GM19351 (cell line): Measurements from ENCODE around the gene PARP14.
A peak's percentile ranks its signal among the peaks of the same experiment; 100 is the strongest.
"Not testable (repeated sequence)": the region's sequence is repeated elsewhere in the genome, so short reads cannot be mapped to it uniquely, and the experiment has no call there.

Experiments
- ATAC-seq: cut with Tn5 transposase; IDR thresholded peaks from one replicate; pipeline ENCODE4 v1.9.1; 2021; ENCODE audit warnings: mild to moderate bottlenecking, moderate library complexity; ENCODE audit not compliant: unreplicated experiment

The PARP14 gene, protein sequence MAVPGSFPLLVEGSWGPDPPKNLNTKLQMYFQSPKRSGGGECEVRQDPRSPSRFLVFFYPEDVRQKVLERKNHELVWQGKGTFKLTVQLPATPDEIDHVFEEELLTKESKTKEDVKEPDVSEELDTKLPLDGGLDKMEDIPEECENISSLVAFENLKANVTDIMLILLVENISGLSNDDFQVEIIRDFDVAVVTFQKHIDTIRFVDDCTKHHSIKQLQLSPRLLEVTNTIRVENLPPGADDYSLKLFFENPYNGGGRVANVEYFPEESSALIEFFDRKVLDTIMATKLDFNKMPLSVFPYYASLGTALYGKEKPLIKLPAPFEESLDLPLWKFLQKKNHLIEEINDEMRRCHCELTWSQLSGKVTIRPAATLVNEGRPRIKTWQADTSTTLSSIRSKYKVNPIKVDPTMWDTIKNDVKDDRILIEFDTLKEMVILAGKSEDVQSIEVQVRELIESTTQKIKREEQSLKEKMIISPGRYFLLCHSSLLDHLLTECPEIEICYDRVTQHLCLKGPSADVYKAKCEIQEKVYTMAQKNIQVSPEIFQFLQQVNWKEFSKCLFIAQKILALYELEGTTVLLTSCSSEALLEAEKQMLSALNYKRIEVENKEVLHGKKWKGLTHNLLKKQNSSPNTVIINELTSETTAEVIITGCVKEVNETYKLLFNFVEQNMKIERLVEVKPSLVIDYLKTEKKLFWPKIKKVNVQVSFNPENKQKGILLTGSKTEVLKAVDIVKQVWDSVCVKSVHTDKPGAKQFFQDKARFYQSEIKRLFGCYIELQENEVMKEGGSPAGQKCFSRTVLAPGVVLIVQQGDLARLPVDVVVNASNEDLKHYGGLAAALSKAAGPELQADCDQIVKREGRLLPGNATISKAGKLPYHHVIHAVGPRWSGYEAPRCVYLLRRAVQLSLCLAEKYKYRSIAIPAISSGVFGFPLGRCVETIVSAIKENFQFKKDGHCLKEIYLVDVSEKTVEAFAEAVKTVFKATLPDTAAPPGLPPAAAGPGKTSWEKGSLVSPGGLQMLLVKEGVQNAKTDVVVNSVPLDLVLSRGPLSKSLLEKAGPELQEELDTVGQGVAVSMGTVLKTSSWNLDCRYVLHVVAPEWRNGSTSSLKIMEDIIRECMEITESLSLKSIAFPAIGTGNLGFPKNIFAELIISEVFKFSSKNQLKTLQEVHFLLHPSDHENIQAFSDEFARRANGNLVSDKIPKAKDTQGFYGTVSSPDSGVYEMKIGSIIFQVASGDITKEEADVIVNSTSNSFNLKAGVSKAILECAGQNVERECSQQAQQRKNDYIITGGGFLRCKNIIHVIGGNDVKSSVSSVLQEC (N-terminal part only)

DNA sequence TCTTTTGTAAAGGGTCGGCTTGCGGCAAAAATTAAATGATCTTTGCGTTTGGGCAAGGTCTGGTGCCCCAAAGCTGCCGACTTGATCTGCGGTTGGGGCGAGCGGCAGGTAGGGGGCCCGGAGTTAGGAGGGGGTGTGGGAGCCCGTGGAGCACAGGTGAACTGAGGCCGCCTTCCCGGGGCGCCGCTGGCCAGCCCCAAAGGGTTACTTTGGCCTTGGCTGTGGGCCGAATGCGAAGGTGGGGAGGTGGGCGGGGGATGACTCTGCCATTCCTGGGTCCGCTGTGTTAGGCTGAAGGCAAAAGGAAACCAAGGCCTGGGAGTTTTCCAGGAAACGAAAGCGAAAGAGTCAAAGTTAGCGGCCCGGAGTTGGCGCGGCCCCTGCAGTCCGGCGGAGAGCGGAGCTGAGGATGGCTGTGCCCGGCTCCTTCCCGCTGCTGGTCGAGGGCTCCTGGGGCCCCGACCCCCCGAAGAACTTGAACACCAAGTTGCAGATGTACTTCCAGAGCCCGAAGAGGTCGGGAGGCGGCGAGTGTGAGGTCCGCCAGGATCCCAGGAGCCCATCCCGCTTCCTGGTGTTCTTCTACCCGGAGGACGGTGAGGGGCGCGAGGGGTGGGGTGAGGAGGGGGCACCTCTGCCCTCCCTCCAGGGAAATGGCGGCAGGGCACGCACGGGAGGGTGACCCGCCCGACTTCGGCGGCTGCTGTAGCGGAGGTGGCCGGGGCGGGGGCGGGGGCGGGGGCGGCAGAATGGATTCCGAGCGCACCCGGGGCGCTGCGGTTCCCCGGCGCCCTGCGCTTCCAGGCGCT is at the start of gene PARP14:
Gene PARP14, plus strand, starts transcription at position 365 of the 809 bp plus-strand sequence. Its CDS starts 45 bp downstream, at position 410.
- peak; percentile 39 for ATAC-seq

DNA sequence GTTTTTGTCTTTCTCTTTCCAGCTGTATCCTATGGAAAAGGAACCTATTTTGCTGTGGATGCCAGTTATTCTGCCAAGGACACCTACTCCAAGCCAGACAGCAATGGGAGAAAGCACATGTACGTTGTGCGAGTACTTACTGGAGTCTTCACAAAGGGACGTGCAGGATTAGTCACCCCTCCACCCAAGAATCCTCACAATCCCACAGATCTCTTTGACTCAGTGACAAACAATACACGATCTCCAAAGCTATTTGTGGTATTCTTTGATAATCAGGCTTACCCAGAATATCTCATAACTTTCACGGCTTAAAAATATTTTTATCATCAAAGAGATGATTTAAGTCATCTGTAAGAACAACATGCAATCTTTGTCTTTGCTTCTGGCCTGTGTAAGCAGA is 44.9 kb upstream of the PARP14 start:
- no peak for ATAC-seq

DNA sequence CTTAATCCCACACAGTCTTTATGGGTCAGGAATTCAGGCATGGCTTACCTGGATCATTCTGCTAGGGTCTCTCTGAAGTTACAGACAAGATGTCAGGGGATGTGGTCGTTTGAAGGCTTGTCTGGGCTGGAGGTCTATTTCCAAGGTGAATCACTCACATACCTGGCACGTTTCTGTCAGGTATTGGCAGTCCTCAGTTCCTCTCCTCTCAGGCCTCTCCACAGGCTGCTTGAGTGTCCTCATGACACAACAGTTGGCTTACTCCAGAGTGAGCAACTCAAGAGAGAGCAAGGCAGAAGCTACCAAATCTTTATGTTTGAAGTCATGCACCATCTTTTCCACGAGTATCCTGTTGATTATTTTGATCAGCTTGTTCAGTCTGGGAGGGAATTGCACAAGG is 43.9 kb upstream of the PARP14 start:
- ATAC-seq = no peak

DNA sequence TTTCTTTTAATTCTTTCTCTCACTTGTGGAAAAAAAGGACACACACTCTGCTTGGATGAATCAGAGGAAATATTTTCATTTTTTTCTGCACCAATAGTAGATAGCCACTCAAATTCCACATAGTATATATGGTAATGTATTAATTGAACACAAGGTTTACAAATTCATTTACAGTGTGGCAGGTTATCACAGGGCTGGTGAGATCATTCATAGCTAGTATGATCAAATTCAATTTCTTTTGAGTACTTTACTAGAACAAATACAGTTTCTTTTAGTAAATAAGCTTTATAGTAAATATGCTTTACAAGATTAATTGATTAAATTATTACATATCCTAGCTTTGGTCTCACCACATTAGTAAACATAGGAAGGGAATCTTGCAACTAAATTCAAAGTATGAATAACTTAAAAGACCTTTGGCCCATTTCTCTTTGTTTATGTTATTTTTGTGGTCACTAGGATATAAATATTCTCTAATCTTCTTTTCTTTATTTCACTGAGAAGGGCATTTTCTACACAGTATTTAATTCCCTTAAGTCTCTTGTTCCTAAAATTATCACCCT is 40.1 kb upstream of the PARP14 start:
- ATAC-seq = no peak

DNA sequence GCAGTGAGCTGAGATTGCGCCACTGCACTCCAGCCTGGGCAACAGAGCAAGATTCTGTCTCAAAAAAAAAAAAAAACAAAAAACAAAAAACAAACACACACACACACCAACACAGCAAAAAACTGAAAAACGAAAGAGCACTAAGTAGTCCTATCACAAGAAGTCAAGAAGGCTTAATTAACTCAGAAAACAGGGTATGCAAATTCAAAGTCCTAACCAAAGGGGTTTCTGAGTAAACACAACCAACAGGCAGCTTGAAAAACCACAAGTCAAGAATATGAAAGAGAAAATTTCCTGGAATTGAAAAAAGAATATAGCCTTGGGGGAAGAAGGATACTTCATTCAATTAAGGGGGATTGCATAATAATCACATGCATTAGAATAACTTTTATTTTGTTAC is 37.7 kb upstream of the PARP14 start:
- ATAC-seq = peak; percentile 82

DNA sequence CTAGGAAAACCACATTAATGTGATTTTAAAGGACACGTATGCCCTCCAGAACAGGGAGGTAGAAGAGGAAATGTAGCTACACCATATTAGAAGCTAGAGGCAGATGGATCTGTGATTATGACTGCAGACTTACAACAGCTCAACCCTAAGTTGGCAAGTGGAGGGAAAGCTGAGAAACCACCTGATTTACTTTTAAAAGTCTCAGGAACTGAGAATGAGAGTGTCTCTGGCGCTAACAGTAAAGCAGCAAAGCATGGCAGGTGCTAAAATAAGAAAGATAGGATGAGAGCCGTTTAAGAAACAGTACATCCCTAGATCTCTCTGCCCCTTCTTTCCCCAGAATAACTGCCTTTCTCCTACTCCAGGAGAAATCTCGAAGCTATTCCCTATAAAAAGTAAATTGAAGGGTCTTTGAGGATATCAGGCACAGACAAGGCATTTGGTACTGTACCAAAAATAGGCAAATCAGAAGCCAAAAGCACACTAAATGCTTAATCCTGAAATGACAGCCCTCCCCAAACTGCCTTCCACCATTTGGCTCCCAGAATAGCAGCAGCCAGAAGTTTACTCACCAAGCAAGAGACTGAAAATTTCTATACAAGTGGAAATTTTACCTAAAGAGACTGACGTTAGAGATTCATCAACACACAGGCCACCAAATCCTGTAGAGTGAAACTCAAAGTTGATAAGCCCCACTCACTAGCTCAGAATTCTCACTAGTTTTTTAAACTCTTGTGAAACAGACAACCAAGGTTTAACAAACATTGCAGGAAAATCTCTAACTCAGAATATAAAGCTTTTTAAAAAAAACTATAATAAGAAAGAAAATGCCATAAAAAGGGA is 34.3 kb upstream of the PARP14 start:
- peak; percentile 63 for ATAC-seq

DNA sequence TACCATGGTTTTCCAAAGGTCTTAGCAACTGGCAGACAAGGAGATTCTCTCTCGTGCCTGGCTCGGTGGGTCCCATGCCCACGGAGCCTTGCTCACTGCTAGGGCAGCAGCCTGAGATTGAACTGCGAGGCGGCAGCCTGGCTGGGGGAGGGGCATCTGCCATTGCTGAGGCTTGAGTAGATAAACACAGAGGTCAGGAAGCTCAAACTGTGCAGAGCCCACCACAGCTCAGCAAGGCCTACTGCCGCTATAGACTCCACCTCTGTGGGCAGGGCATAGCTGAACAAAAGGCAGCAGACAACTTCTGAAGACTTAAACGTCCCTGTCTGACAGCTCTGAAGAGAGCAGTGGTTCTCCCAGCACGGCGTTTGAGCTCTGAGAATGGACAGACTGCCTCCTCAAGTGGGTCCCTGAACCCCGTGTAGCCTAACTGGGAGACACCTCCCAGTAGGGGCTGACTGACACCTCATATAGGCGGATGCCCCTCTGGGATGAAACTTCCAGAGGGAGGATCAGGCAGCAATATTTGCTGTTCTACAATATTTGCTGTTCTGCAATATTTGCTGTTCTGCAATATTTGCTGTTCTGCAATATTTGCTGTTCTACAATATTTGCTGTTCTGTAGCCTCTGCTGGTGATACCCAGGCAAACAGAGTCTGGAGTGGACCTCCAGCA is 29.3 kb upstream of the PARP14 start:
- not testable (repeated sequence) for ATAC-seq

DNA sequence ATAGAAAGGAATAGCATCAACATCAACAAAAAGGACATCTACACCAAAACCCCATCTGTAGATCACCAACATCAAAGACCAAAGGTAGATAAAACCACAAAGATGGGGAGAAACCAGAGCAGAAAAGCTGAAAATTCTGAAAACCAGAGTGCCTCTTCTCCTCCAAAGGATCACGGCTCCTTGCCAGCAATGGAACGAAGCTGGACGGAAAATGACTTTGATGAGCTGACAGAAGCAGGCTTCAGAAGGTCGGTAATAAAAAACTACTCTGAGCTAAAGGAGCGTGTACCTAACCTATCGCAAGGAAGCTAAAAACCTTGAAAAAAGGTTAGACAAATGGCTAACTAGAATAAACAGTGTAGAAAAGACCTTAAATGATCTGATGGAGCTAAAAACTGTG is 28.7 kb upstream of the PARP14 start:
- ATAC-seq = not testable (repeated sequence)

DNA sequence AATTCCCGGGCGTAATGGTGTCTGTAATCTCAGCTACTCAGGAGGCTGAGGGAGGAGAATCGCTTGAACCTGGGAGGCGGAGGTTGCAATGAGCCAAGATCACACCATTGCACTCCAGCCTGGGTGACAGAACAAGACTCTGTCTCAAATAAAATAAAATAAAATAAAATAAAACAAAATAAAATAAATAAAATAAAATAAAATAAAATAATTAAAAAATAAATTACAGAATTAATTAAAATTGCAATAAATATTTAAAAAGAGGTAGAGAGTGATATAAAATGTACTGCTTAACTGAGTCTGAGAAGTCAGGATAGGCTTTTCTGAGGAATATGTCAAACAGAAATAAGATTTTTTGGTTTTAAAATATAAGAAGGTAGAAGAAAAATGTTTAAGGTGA is 22.3 kb upstream of the PARP14 start:
- ATAC-seq = not testable (repeated sequence)

DNA sequence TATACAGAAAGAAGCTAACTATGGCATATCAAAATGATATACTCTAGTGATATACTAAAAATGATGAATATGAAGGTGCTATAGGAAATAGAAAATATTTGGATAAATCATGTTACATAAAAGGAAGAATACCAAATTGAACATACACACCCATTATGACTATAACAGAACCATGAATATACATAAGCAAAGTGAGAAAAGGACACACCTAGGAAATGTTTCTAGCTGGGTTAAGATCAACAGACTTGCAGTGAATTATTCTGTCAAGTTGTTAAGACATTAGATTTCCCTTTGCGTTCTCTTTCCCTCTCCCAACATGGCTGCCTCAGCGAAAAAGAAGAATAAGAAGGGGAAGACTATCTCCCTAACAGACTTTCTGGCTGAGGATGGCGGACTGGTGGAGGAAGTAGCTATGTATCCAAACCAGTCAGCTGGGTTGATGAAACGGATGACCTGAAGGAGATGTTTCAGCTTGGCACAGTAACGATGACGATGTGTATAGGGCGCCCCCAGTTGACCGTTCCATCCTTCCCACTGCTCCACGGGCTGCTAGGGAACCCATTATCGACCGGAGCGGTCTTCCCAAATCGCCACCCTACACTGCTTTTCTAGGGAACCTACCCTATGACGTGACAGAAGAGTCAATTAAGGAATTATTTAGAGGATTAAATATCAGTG is 20.2 kb upstream of the PARP14 start:
- no peak for ATAC-seq

DNA sequence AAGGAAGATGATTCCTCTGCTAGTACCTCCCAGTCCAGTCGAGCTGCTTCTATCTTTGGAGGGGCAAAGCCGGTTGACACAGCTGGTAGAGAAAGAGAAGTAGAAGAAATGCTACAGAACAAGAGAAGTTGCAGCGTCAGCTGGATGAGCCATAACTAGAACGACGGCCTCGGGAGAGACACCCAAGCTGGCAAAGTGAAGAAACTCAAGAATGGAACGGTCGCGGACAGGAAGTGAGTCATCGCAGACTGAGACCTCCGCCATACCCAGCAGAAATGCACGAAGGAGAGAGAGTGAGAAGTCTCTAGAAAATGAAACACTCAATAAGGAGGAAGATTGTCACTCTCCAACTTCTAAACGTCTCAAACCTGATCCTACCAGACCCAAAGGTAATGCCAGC is 19.0 kb upstream of the PARP14 start:
- ATAC-seq = no peak

DNA sequence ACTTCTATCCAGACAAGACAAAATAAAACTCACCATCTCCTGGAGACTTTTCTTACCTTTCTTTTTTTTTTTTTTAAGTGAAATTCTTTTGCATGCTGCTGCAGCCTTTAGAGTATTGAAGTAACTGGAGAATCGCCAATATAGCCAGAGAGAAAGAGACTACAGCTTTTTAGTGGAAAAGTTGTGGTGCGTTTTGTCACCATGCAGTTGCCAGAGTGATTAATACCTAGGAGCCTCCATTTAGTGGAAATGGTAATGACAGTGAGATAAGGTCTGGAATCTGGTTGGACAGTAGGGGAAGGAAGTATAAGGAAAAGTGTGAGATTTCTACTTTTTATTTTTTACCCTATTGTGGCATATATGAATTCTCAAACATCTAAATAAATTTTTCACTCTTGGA is 18.1 kb upstream of the PARP14 start:
- no peak for ATAC-seq

DNA sequence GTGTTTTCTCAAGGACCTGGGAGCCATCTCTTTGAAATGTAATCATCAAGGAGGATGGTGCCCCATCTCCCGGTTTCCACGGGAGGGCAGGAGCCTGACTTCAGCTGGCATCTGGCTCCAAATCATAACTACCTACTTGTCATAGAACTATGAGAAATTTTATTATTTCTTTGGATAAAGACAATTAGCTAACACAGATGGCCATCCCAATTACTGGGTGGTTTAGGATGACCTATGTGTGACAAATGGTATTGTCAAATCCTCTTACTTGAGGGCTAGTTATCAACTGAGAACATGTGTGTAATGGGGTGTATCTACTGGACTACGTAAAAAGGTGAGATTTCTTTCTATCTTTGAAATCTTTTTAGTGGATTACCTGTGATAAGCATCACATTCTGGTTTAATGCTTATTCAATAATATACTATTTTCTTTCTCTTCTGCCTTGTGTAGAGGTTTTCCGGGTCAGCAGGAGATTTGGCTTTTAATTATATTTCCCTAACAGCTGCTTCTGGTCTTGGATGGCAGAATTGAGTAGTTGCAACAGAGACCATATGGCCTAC is 15.3 kb upstream of the PARP14 start:
- no peak for ATAC-seq

DNA sequence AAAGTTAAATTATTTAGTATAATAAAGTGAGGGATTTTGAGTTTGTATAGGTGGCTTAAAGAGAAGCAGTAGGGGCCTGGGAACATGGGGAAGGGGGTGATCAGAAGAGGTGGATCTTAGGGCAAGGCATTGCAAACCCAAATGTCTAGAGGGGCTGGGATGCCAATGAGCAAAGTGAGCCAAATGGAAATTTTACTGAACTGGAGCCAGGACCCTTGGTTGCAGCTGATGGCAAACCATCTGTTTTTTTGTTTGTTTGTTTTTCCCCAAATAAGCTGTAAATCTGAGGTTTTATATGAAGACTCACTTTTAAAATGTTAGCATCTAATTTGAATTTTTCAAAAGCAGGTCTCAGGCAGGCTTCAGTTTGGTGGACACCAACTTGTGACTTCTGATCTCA is 14.8 kb upstream of the PARP14 start:
- ATAC-seq = no peak

DNA sequence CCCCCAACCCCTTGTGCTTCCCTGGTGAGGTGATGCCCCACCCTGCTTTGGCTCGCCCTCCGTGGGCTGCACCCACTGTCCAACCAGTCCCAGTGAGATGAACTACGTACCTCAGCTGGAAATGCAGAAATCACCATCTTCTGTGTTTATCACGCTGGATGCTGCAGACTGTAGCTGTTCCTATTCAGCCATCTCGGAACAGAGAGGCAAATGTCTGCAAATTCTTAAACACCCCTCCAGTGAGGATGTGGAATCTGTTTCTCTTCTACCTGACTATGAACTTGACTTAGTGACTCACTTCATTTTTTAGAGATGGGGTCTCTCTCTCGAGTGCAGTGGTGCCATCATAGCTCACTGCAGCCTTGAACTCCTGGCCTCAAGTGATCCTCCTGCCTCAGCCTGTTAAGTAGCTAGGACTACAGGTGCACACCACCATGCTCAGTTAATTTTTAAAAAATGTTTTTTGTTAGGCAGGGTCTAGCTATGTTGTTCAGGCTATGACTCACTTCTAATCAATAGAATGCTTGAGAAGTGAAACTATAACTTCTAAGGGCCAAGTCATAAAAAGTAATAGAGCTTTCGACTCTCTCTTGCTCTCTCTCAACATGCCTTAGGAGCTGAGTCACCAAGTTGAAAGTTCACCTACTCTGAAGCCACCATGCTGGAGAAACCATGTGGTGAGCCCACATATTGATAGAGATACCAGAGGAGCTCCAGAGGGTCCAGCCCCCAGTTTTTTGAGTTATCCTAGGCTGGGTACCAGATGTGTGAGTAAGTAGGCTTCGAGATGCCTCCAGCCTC is 11.5 kb upstream of the PARP14 start:
- ATAC-seq = no peak

DNA sequence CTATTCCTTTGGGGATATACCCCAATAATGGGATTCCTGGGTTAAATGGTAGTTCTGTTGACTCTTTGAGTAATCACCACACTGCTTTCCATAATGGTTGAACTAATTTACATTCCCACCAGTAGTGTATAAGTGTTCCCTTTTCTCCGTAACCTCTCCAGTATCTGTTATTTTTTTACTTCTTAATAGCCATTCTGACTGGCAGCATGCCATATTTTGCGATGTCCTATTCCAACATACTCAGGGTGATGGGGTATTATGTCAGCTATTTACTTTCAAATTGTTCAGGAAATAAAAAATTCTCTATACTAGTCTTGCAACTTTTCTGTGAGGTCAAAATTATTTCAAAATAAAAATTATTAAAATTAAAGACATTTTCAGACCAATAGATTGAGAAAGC is 9.1 kb upstream of the PARP14 start:
- no peak for ATAC-seq

DNA sequence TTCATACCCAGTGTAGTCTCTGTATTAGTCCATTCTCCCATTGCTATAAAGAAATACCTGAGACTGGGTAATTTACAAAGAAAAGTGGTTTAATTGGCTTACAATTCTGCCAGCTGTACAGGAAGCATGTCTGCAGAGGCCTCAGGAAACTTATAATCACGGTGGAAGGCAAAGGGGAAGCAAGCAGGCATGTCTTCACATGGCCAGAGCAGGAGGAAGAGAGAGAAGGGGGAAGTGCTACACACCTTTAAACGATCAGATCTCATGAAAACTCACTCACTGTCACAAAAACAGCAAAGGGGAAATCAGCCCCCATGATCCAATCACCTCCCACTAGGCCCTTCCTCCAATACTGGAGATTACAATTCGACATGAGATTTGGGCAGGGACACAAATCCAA is 6.3 kb upstream of the PARP14 start:
- ATAC-seq = no peak
